GM18868 (cell line): Measurements from ENCODE around the gene POLK.
"Not testable (repeated sequence)": the region's sequence is repeated elsewhere in the genome, so short reads cannot be mapped to it uniquely, and the experiment has no call there.

Experiments used
- ATAC-seq: cut with Tn5 transposase; IDR thresholded peaks from one replicate; pipeline ENCODE4 v1.9.1; 2021; ENCODE audit warnings: mild to moderate bottlenecking, moderate library complexity; ENCODE audit not compliant: unreplicated experiment

POLK gene

DNA sequence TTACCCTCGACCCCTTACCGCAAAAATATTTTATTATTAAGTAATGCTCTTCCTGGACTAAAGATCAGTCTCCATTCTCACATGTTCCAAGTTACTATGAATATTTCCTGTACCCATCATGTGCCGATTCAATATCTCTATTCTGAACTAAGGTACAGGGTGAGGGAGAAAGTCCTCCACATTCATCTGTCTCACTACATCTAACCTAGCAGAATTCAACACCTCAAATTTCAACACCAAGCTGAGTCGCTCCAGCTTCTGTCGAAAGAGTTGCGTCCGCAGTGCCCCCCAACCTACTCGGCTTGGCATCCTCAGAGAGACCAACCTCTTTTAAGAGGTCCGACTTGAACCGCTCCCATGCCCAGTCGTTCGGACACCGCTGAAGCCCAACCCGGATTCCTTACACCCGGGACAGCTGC, 1.3 kb upstream of the POLK start:
- ATAC-seq = no peak

DNA sequence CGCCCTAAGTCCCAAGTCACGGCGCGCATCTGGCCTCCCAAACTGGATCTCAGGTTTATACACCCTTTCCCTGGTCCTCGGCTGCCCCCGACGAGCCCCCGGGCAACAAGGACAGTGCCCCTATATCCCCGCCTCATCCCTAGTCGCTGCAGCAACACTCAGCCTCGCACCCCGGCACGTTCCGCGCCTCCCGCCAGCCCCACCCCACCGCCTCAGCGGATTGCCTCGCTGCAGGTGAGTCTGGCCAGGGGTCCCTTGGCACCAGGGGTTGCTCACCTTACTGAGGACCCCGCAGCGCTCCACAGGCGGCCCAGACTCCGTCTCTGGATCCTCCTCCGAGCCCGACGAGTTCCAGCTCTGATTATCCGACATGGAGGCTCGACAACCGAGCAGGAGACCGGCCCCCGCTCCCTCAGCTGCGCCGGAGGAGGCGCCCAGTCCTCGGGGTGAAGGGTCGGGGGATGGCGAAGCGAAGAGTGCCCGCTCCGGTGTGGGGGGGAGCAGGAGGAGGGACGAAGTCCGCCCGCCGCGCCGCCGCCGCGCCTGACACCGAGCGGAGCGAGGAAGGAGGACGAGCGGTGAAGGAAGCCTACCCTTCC, 756 bp upstream of the POLK start:
- peak; percentile 23 for ATAC-seq

DNA sequence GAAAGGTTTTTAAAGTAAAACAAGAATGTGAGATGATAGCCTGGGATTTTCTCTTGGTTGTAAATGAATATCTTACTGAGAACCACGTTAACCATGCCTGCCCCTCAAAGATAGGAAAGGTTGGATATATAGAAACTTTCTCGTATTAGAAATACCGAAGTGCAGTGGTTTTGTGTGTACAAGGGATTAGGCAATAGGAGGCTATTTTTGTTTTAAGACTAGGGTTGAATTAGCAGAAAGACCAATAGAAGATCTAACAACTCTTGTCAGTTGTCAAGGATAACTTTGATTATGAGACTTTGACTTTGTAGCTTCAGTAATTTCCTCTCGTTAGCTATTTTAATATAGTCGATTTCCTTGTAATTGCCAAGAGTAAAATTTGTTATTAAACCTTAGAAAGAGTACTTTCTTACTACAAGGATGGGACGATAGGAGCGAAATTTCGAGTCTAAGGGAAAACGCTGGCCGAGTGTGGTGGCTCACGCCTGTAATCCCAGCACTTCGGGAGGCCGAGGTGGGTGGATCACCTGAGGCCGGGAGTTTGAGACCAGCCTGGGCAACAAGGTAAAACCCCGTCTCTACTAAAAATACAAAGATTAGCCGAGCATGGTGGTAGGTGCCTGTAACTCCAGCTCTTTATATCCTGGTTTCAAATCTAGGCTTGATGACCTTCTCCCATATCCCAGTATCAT, 838 bp downstream of the POLK start:
- ATAC-seq = no peak

DNA sequence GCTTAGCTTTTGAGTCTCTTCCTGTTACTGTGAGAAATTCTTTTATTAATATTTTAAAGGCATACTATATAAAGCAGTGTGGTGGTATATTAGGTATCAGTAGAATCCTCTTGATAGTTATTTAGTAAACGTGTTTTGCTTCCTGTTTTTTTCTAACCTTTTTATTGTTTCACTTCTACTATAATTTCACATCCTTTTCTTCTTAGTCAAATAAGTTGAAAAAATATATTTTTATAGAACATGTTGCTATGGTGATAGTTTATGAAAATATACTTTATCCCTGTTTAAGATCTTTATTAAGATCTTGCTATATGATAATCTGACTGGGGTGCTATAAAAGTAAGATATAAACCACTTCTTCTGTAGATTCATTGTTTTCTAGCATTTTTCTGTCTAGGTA, 2.1 kb downstream of the POLK start:
- no peak for ATAC-seq

DNA sequence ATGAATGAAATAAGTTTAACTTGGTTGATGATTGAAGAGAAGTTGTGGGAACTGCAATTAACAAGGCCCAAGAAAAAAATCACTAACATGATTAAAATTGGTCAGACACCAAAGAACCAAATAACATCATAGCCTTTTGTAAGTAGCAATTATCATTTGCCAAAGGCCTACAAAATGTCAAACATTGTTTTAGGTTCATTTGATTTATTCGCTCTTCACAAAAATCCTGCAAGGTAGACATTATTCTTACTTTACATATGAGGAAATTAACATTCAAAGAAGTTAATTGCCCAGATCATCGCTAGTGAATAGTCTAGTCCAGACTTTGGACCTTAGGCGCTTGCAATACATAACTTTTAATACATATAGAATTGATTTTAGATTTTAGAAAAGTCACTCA, 2.6 kb downstream of the POLK start:
- no peak for ATAC-seq

DNA sequence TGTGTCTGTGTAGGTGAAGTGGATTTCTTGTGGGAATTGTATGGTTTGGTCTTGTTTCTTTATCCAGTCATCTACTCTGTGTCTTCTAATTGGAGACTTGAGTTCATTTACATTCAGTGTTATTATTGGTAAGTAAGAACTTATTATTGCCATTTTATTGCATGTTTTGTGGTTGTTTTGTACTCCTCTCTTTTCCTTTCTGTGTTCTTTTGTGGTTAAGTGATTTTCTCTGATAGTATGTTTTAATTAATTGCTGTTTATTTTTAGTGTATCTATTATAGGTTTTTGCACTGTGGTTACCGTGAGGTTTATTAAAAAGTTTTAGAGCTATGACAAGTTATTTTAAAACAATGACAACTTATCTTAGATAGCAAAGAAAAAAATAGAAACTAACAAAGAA, 8.1 kb downstream of the POLK start:
- no peak for ATAC-seq

DNA sequence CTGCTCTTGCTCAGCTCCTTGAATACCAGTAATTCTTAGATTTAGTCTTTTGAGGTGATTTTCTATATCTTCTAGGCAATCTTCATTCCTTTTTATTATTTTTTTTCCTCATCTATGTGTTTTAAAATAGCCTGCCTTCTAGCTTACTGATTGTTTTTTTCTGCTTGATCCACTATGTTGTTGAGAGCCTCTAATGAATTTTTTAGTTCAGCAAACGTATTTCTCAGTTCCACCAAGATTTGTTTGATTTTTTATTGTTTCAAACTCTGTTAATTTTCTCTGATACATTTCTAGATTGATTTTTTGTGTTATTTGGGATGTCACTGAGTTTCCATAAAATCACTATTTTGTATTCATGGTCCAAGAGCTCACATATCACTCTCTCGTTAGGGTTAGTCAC, 9.5 kb downstream of the POLK start:
- ATAC-seq = no peak

DNA sequence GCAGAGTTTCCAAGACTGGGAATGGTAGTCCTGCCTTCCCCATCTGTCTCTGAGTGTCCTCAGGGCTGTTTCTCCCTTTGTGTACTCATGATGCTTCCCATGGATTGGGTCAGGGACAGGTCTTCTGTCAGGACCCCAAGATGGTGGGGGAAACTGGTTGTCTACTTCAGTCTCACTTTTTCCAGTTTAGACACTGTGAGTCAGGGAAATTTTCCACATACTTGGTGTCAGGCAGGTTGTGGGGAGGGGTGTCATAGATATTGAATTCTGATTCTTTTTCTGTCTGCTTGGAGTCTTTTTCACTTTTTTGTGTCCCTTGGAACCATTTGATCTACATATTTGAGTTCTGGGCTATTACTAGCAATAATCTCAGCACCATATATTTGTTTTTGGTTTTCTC, 10.3 kb downstream of the POLK start:
- ATAC-seq = no peak

DNA sequence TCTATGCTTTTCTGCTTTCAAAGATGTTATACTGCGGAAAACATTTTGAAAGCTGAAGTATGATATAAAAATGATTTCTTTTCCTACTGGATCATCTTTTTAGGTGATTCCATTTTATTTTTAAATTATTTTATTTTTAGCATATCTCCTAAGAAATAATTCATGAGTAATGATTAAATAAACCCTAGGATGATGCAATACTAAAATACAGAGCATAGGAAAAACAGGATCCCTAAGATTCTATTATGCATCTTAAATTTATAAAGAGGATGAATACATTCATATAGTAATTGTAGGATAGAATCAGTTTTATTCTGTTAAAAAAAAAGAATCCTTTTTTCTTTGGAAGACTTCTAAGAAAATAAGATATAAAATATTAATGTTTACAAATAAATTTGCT, 10.9 kb downstream of the POLK start:
- no peak for ATAC-seq

DNA sequence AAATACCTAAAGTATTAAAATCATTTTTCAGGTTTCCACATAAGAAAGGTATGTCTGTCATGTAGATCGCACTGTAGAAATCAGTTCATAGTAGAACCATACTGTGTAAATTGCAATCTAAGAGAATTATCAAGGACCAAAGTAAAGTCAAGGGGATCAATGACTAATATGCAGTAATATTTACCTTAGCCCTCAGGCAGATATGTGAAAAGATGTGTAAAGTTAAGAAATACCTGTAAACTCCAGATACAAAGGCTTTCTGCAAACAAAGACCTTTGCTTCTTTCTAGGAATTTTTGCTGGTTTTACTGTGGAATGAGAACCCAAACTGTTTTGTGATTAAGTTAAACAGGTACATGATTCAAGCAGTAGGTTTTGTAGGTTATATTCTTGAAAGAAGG, 11.6 kb downstream of the POLK start:
- no peak for ATAC-seq

DNA sequence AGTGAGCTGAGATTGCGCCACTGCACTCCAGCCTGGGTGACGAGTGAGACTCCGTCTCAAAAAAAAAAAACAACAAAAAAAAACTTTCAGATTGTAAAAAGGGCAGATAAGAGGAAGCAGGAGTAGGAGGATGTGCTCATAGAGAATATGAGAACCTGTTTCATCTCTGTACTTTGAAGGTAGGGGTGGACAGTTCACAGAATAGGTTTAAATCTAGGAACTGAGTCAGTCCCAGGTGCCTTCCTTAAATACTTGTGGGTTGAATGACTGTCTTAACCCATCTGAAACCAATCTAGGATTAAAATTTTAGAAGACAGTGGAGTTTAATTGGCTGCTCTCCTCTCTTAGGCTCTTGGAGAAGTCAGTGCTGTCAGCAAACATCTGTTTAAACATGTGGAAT, 12.4 kb downstream of the POLK start:
- peak; percentile 93 for ATAC-seq

DNA sequence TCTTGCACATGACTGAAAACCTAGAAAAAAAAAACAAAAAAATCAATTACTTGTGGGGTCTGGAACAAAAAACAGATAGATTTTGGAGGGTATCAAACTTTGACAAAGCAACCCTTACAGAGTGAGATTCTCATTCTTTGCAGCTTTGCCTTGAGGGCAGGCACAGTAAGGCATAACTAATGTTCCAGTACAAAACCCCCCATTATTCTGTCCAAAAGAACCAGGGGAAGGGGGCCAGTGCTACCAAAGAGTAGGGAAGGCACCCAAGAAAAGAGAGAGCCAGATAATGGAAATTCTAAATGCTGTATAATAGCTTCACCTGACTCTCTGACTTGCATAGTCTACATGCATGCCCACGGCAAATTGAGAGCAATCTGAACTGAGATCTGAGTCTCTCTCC, 12.9 kb downstream of the POLK start:
- ATAC-seq = no peak

DNA sequence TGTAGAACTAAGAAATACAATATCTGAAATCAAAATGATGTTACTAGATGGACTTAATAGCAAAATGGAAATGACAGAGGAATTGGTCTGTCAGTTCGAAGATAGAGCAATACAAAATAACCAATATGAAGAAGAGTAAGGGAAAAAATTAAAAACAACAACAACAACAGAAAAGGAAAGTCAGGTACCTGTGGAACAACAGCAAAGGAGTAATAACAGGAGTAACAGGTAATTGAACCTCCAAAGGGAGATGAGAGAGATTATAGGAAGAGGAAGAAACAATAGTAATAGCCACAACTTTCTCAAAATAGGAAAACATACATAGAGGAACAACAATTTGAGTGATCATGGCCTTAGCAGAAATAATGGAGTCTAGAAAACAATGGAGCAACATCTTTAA, 13.7 kb downstream of the POLK start:
- no peak for ATAC-seq

DNA sequence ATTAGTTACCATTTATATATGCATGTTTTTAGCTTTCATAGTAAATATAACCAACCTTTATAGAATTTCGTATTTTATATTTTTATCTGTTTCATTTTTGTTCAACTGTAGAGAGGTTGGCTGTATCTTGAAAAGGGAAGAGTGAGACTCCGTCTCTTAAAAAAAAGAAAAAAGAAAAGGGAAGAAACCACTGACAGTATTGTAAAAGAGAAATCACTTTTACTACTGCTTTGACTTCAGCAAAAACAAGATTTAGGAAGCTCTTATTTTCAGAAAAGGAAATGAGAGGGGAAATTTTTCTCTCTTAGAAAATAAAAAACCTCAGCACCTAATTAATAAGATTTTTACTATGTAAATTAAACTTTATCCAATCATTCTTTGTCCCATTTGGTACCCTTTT, 14.4 kb downstream of the POLK start:
- ATAC-seq = no peak

DNA sequence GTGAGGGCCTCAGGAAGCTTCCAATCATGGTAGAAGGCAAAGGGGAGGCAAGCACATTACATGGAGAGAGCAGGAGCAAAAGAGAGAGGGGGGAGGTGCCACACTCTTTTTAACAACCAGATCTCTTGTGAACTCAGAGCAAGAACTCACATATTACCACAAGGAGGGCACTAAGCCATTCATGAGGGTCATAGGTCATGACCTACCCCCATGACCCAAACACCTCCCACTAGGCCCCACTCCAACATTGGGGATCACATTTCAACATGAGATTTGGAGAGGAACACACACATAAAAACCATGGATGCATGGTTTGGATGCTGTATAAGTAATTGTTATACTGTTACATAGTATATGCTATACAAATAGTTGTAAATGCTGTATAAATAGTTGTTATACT, 17.5 kb downstream of the POLK start:
- no peak for ATAC-seq

DNA sequence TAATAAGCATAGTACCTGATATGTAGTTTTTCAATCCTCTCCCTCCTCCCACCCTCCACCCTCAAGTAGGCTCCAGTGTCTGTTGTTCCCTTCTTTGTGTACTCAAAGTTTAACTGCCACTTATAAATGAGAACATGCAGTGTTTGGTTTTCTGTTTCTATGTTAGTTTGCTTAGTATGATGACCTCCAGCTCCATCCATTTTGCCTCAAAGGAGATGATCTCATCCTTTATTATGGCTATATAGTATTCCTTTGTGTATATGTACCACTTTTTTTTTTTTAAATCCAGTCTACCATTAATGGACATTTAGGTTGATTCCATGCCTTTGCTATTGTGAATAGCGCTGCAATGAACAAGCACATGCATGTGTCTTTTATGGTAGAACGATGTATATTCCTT, 20.5 kb downstream of the POLK start:
- no peak for ATAC-seq

DNA sequence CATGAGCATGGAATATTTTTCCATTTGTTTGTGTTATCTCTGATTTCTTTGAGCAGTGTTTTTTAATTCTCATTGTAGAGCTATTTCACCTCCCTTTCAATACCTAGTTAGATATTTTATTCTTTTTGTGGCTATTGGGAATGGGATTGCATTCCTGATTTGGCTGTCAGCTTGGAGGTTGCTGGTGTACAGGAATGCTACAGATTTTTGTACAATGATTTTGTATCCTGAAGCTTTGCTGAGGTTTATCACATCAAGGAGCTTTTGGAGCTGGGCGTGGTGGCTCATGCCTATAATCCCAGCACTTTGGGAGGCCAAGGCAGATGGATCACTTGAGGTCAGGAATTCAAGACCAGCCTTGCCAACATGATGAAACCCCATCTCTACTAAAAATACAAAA, 22.0 kb downstream of the POLK start:
- not testable (repeated sequence) for ATAC-seq

DNA sequence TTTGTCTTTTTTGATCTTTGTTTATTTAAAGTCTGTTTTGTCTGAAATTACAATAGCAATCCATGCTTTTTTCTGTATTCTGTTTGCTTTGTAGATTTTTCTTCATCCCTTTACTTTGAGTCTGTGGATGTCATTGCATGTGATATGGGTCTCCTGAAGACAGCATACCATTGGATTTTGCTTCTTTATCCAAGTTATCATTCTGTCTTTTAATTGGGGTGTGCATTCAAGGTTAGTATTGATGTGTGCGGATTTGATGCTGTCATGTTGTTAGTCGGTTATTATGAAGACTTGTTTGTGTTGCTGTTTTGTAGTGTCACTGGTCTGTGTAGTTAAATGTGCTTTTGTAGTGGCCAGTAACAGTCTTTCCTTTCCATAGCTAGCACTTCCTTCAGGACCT, 23.0 kb downstream of the POLK start:
- no peak for ATAC-seq

DNA sequence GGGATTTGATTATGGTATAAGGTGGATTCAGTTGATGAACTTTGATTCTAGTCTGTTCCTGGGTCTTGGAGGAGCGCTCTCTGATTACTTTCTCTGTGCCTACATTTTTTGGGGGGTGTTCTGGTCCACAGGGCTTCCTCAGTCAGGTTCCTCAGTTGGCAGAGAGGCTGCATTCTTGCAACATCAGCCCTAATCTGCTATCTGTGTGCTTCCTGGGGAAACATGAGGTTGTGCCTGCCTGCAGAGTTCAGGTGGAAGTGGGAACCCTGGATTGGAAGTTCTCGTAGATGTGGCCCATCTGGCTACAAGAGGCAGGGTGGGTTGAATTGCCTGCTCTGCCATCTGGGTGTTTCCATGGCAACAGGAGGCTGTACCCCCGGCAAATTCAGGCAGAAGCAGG, 24.5 kb downstream of the POLK start:
- no peak for ATAC-seq

DNA sequence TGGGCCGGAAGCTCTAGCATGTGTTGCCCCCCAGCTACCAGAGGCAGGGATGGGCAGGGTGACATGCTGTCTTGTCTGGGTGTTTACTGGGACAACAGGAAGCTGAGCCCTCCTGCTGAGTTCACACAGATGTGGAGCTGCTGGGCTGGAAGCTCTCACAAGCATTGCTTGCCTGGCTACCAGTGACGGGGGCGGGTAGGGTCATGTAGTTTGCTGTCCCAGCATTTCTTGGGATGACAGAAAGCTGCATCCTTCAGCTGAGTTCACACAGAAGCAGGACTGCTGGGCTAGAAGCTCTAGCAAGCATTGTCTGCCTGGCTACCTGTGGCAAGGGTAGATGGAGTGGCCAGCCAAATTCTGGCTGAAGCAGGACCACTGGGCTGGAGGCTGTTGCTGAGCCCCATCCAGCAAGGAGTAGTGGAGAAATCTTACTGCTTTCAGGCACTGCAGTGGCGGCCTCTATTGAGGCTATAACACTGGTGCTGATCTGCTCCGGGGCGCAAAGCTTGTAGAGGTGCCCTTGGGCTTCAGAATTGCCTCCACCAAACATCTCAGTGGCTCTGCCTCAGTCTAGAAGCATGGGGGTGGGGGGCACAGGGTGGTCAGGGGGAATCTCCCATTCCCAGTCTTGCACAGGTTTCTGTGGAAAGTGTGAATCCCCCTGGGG, 25.1 kb downstream of the POLK start:
- no peak for ATAC-seq

DNA sequence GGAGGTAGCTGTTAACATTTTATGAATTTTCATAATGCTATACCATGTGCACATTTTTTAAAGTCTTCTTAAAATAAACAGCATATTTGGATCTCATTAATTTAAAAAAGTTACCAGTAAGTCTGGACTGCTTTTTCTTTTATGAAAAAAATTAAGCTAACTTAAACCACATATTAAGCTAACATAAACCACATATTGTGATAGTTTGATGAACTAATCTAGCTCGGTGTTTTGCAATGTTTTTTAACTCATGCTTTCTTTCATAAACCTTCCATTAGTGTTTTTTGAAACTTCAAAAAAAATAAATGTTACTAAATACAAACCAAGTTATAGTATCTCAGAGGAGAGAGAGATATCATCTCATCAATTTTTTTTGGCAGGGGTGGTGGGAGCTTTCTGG, 26.5 kb downstream of the POLK start:
- ATAC-seq = no peak

DNA sequence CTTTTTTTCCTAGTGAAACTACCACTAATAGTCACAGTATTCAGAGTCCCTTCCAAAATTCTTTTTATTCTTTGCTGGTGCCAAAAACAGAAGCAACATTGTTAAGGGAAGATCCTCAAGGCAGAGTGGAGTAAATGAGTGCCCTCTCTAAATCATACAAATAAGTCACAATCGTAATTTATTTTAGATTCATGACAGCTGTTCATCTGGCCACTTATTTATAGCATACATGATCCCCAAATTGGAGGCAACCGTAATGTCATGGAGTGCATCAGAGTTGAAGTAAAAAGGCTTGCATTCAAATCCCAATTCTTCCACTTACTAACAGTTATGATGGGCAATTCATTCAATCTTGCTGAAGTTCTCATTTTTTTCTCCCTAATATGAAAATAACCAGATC, 33.4 kb downstream of the POLK start:
- ATAC-seq = no peak

DNA sequence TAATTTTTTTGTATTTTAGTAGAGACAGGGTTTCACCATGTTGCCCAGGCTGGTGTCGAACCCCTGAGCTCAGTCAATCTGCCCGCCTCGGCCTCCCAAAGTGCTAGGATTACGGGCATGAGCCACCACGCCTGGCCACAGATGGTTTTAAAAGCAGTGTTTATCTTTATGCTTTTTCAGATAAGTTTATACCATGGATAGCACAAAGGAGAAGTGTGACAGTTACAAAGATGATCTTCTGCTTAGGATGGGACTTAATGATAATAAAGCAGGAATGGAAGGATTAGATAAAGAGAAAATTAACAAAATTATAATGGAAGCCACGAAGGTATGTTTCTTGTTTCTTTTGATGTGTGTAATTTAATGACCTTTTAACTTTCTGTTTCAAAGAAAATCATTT, 35.1 kb downstream of the POLK start:
- ATAC-seq = no peak
